Spleen (tissue), 7 donors: ENCODE results near the gene BTN1A1.

Experiments used
- POLR2AphosphoS5 ChIP-seq, 3 donors: sonication (generic); formaldehyde crosslinking; IDR thresholded peaks; one replicate each; pipeline ENCODE4 v1.5.1; 2017; ENCODE audit warnings: antibody characterized with exemption in 3 of 3
- TF ChIP-seq, protein P1 (sequence below), 11 experiments: fragments of 200-600 bp in 7 of 11; fragments of 450-650 bp in 4 of 11; sonication (generic) in 4 of 11; IDR thresholded peaks in 8 of 11; conservative IDR thresholded peaks in 3 of 11; 1 replicate in 7 of 11; 2 replicates in 4 of 11; pipeline versions ENCODE4 v1.4.0 to v1.8.0; 2016 to 2021; ENCODE audit warnings: antibody characterized with exemption in 11 of 11, inconsistent platforms in 4 of 11, mild to moderate bottlenecking in 1 of 11
- donor health status: DM: no; HTN: no; CAD: no; lungs with moderate emphysema.
- donor health status: DM: no; HTN: no; CAD: no.
- donor health status: DM: no; HTN: no; CAD: no.

DNA sequence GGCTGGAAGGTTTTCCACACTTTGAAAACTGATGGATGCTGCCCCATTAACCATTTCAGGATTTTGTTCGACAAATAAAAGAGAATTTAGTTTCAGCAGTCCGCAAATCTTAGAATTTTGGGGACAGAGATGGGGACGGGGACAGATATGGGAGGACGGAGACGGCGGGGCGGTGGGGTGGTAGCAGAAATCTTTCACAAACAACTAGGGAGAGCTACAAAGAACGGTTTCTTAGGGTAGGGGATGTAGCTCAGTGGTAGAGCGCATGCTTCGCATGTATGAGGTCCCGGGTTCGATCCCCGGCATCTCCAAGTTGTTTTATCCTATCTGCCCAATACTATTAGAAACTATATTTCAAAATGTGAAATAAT, 53.1 kb downstream of the BTN1A1 start:
- TF ChIP-seq, protein P1, sequence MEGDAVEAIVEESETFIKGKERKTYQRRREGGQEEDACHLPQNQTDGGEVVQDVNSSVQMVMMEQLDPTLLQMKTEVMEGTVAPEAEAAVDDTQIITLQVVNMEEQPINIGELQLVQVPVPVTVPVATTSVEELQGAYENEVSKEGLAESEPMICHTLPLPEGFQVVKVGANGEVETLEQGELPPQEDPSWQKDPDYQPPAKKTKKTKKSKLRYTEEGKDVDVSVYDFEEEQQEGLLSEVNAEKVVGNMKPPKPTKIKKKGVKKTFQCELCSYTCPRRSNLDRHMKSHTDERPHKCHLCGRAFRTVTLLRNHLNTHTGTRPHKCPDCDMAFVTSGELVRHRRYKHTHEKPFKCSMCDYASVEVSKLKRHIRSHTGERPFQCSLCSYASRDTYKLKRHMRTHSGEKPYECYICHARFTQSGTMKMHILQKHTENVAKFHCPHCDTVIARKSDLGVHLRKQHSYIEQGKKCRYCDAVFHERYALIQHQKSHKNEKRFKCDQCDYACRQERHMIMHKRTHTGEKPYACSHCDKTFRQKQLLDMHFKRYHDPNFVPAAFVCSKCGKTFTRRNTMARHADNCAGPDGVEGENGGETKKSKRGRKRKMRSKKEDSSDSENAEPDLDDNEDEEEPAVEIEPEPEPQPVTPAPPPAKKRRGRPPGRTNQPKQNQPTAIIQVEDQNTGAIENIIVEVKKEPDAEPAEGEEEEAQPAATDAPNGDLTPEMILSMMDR (IDR thresholded peaks at IDR 0.05 in 8 of 11, conservative IDR thresholded peaks at IDR 0.05 in 3 of 11), result no peak
- TF ChIP-seq POLR2AphosphoS5 (IDR thresholded peaks at IDR 0.05), result no peak
